Activated T-cell treated with anti-CD3 and anti-CD28 coated beads for 24 hours (primary cell): ENCODE measurements around the gene CLCN2.
"Not testable (repeated sequence)": the region's sequence is repeated elsewhere in the genome, so short reads cannot be mapped to it uniquely, and the experiment has no call there.

Source experiments
- DNase-seq: peaks from one replicate; pipeline ENCODE4 v3.0.0-alpha.2; 2020; ENCODE audit warnings: low read depth

CLCN2 gene

DNA sequence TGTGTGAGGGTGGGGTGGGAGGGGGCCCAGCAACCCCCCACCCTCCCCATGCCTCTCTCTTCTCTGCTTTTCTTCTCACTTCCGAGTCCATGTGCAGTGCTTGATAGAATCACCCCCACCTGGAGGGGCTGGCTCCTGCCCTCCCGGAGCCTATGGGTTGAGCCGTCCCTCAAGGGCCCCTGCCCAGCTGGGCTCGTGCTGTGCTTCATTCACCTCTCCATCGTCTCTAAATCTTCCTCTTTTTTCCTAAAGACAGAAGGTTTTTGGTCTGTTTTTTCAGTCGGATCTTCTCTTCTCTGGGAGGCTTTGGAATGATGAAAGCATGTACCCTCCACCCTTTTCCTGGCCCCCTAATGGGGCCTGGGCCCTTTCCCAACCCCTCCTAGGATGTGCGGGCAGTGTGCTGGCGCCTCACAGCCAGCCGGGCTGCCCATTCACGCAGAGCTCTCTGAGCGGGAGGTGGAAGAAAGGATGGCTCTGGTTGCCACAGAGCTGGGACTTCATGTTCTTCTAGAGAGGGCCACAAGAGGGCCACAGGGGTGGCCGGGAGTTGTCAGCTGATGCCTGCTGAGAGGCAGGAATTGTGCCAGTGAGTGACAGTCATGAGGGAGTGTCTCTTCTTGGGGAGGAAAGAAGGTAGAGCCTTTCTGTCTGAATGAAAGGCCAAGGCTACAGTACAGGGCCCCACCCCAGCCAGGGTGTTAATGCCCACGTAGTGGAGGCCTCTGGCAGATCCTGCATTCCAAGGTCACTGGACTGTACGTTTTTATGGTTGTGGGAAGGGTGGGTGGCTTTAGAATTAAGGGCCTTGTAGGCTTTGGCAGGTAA, 15.9 kb downstream of the CLCN2 start:
- DNase-seq, result no peak

DNA sequence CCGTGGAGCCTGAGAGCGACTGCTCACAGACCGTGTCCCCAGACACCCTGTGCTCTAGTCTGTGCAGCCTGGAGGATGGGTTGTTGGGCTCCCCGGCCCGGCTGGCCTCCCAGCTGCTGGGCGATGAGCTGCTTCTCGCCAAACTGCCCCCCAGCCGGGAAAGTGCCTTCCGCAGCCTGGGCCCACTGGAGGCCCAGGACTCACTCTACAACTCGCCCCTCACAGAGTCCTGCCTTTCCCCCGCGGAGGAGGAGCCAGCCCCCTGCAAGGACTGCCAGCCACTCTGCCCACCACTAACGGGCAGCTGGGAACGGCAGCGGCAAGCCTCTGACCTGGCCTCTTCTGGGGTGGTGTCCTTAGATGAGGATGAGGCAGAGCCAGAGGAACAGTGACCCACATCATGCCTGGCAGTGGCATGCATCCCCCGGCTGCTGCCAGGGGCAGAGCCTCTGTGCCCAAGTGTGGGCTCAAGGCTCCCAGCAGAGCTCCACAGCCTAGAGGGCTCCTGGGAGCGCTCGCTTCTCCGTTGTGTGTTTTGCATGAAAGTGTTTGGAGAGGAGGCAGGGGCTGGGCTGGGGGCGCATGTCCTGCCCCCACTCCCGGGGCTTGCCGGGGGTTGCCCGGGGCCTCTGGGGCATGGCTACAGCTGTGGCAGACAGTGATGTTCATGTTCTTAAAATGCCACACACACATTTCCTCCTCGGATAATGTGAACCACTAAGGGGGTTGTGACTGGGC, 16.7 kb downstream of the CLCN2 start:
- no peak for DNase-seq

DNA sequence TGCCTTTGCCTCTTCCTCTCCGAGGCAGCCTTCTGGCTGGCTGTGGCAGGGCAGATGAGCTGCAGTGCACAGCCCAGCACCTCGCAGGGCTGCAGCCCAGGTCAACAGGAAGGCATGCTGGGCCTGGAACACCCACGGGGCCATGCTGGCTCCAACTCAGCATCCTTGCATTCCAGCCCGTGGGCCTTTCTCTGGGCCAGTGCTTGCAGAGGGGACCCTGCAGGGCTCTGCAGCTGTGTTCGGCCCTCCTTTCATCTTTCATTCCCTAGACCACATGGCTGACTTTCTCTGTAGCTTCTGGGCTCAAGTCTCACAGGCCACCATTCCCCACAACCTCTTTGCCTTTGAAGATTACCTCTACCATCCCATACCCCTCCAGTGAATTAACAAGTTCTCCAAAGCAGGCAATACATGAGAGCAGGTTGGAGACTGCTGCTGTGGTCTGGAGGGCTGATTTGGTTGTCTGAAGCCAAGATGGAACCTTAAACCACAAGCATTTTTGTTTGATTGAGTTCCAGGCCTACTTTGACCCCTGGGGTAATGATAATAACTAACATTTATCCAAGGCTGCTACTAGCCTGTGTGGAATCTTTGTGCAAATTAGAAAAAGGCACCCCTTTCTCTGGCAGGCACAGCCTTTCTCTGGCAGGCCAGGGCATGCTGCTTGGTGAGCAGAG, 18.1 kb downstream of the CLCN2 start:
- DNase-seq, result no peak

DNA sequence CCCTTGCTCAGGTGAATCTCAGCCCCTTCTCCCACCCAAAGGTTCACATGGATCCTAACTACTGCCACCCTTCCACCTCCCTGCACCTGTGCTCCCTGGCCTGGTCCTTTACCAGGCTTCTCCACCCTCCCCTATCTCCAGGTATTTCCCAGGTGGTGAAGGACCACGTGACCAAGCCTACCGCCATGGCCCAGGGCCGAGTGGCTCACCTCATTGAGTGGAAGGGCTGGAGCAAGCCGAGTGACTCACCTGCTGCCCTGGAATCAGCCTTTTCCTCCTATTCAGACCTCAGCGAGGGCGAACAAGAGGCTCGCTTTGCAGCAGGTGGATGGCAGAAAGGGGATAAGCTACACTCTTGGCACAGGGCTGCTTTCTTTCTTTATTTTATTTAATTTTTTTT, 19.5 kb downstream of the CLCN2 start:
- no peak for DNase-seq

DNA sequence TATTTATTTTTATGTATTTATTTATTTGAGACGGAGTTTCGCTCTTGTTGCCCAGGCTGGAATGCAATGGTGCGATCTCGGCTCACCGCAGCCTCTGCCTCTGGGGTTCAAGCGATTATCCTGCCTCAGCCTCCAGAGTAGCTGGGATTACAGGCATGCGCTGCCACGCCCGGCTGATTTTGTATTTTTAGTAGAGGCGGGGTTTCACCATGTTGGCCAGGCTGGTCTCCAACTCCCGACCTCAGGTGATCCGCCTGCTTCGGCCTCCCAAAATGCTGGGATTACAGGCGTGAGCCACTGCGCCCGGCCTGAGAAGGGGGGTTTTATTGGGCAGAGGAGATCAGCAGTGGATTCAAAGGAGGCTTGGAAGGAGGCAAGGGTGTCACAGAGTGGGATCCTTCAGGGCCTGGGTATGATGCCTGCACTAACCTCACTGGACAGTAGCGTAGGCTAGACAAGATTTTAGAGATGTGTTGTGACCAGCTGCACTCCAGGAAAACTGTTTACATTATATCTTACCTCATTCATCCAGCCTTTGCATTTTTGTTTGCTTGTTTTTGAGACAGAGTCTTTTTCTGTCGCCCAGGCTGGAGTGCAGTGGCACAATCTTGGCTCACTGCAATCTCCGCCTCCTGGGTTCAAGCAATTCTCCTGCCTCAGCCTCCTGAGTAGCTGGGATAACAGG, 21.8 kb downstream of the CLCN2 start:
- DNase-seq, result not testable (repeated sequence)

DNA sequence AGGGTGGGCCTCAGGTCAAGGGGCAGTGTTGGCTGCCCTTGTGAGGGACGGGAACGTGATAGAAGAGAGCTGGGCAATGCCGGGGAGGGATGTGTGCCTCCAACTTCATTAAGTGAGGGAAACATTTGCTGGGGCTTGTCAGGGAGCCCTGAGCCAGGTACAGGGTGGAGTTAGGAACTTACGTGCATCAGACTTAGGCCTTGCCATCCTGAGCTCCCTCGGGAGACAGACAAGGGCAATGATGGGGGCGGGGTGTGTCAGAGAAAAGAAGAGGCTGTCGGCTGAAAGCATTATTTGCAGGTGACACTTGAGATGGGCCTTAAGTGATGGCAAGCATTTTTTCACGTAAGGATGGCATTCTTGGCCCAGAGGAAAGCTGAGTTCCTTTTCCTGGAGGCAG, 22.4 kb downstream of the CLCN2 start:
- no peak for DNase-seq

DNA sequence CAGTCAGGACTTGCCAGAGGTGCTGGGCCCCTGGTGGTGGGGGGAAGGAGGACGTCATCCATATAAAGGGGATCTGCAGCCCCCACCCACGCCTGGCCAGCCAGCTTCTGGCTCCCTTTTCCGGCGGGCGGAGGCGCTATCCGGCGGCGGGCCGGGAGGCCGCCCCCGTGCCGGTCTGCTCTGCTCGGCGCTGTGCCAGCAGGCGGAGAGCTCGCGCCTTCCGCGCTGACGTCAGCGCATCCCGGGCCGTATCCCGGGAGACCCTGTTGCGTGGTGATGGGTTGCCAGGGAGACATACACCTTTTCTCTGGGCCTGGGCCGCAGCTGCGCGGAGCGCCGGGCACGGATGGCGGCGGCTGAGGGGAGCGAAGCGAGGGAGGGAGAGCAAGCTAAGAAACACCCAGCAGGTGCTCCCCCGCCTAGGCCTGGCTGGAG, 22.9 kb downstream of the CLCN2 start:
- no peak for DNase-seq

DNA sequence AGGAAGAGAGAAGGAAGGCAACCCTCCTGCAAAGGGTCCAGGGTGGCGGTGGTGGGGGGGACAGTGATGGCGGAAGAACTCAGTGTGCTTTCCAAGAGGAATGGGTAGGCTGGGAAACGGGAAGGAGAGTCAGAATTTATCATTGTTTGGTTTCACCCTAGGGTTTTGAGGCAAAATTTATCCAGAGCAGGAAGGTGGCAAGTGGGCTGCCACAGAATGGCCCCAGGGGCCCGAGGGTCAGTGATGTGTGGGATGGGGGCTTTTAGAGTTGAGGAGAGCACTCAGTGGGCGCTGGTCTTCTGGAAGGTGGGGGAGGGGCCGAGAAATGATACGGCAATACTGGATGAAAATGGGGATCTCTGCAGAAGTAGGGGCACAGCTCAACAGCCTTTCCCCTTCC, 23.4 kb downstream of the CLCN2 start:
- DNase-seq, result no peak

DNA sequence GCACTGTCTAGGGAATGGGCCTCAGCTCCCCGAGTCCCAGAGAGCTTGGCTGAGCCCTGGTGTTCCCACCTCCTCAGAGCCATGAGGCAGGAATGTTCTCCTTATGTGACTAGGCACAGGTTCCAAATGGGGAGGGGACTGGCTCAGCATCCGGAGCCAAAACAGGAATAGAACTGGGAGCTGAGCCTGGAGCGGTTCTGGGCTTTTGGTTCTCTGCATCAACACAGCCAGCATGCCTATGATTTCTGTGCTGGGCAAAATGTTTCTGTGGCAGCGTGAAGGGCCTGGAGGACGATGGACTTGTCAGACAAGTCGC, 24.0 kb downstream of the CLCN2 start, which contains the start of gene FAM131A:
FAM131A (plus strand) TSS at position 202 of the 316 bp plus-strand sequence; CDS start at position 233, 31 bp downstream.
- no peak for DNase-seq

DNA sequence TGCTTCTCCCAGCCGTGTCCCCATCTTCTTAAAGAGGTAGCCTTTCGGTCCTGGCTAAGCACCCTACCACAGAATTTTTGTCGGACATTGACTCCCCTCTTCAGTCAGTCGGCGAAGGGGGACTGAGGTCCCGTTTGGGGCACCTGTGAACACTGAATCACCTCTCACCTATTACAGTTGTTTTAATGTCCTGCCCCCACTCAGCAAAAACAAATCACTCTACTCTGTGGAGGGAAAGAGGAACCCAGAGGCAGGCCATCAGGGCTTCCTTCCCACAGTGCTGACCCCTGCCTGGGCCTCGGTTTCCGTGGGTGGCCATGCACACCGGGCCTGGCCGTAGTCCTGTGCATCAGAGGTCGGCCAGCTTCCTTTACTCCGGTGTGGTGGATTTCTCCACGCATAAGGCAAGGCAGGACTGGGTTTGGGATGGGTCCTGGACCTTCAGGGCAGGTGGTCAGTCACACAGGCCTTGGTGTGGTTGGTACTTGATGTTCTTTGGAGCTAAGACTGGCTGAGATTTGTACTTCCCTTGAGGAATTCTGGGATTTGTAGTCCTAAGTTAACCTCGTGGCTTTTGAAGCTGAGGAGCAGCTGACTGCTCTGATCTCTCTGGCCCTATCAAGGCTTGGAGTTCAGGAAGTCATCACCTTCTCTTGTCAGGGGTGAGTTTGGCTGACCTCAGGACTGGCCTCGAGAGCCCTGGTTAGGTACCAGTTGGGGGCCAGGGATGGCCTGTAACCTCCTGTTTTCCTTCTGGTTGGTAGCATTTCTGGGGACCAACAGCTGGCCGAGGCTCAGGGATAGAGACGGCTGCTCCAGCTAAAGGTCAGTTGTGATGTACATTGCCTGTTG, 24.6 kb downstream of the CLCN2 start:
- DNase-seq, result no peak

DNA sequence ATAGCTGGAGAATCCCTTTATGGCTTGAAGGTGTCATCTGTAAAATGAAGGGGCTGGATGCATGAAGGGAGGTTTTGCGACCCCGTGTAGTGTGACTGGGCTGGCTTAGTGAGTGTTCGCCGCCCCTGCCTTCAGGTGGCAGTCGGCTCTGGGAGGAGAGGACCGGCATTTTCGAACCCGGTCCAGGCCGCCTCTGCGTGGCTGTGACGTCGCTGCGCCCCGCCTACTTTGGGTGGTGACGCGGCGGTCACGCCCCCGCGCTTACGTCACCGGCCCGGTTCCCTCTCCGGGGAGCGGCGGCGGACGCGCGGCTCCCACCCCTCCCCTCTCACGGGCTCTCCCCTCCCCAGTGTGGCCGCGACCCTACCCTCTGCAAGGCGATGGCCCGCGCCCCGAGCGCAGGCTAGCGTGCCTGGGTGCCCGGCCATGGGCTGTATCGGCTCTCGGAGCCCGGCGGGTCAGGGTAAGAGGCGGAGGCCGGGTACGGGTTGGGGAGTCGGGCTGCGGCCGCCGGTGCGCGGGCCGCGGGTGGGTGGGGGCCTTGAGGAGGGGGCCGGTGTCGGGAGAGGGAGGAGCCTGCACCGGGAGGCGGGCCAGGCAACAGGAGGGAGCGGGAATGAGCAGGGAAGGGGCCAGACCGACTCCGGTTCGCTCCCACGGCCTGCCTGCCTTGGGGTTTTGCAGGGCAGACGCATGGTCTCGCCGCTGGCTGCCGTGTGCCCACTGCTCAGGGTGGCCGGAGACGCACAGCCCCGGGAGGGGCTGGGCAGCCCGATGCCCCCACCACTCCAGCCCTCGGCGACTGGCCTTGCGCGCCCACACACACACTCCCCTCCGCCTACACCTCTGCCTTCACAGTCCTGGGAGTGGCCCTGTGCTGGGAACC, 25.5 kb downstream of the CLCN2 start:
- DNase-seq, result peak; percentile 82

DNA sequence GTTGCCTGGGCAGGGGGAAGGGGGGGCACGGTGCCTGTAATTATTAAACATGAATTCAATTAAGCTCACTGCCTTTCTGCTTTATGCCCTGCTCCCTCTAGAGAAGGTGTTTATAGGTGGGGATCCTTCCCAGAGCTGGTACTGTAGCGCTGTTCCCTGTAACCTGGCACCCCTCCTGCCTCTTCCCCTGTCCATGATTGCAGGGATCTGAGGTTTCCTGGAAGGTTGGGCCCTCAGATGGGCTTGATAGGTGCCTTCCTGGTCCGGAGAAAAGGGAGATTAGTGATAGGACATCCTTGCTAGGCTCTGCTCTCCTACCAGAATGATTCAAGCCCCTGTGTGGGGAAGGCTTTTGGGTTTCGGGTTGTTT, 26.1 kb downstream of the CLCN2 start:
- DNase-seq, result no peak

DNA sequence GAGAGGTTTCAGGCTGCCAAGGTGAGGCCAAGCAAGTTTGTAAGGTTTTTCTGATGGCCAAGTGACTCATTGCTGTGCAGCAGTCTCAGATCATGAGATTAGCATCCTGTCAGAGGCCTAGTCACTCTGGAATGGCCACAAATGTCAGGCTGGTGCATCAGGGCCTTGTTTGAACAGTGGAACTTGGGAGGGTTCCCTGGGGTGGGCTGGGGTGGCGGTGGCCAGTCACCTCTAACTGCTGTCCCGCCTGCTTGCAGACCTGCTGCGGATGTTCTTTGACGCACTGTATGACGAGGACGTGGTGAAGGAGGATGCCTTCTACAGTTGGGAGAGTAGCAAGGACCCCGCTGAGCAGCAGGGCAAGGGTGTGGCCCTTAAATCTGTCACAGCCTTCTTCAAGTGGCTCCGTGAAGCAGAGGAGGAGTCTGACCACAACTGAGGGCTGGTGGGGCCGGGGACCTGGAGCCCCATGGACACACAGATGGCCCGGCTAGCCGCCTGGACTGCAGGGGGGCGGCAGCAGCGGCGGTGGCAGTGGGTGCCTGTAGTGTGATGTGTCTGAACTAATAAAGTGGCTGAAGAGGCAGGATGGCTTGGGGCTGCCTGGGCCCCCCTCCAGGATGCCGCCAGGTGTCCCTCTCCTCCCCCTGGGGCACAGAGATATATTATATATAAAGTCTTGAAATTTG, 26.8 kb downstream of the CLCN2 start:
- no peak for DNase-seq

DNA sequence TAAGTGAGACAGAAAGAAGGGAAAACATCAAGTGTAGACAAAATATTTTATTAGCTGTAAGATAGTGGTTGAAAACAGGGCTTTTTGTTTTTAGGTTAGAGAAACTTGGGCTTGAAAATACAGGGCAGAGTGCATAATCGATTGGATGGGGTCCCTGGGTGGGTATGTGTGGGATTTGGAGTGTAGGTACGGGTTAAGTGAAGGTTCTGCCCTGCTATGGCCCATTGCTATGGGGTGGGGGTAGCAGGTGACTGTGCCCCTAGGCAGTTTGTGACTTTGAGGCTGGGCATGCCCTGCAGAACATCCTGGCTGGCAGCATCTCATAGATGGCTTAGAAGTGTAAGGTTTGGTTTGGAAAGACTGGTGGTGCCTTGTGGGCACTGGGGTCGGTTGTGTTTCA, 27.7 kb downstream of the CLCN2 start:
- DNase-seq, result no peak

DNA sequence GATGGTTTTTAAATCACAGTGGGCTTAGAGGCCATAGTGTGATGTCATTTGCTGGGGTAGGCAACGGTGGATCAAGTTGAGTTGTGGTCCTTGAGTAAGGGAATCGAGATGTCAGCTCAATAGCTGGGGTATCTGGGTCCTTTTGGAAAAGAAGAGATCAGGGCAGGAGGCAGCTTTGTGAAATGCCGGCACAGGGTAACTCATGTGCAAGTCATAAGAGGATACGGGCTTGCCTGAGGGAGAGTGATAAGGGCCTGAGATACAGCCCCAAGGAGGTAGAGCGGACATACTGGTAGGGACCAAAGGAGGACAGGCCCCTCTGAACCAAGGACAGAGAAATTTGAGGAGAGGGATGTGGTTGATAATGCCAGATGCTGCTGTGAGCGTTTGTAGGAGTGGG, 28.2 kb downstream of the CLCN2 start:
- no peak for DNase-seq

DNA sequence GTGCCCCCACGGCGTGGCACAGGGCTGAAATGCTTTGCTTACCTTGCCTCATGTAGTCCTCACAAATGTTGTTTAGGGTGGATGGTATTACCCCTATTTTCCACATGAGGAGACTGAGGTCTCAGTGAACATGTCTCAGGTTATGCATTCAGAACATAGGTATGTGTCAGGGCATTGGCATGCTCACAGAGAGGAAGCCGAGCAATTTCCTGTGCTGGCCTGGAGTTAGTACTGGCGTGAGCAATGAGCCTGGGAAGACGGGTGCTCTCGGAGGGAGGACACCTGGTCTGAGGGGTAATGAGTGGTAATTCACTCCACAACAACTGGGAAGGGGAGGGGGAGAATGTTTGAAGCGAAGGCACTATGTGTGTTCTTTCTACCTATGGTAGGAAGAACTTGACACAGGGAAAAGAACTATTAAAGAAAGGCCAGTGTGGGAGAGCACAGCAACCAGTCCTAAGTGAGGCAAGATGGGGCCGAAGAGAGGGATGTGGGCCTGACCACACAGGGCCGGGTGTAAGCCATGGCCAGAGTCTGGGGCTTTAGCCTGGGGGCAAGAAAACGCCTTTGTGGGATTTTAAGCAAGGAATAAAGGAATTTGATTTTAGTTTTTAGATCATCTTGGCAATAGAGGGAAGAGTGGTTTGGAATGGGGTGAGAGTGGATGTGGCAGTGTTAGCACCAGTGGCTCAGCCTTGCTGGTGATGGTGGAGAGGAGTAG, 28.9 kb downstream of the CLCN2 start:
- no peak for DNase-seq

DNA sequence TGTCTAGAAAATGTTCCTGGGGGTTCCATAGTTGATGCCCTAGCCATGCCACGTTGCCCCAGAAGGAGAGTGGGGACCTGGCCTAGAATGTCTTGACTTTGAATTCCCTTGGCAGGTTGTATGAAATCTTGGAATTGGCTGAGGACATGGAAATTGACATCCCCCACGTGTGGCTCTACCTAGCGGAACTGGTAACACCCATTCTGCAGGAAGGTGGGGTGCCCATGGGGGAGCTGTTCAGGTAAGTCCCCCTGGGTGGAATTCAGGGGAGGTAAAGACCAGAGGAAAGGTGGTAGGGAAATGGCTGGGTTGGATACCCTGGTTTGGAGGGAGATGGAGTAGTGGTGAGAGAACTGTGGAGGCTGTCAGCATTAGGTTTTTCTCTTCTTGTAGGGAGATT, 32.9 kb downstream of the CLCN2 start:
- DNase-seq, result no peak

DNA sequence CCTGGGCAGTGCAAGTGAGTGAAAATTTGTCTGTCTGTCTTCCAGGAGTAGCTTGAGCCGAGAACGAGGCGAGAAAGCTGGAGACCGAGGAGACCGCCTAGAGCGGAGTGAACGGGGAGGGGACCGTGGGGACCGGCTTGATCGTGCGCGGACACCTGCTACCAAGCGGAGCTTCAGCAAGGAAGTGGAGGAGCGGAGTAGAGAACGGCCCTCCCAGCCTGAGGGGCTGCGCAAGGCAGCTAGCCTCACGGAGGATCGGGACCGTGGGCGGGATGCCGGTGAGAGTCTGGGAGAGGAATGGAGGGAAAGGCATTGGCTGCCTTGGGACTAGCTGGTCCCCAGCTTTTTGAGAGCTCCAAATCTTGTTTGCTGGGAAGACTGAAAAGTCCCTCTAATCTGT, 34.2 kb downstream of the CLCN2 start:
- no peak for DNase-seq

DNA sequence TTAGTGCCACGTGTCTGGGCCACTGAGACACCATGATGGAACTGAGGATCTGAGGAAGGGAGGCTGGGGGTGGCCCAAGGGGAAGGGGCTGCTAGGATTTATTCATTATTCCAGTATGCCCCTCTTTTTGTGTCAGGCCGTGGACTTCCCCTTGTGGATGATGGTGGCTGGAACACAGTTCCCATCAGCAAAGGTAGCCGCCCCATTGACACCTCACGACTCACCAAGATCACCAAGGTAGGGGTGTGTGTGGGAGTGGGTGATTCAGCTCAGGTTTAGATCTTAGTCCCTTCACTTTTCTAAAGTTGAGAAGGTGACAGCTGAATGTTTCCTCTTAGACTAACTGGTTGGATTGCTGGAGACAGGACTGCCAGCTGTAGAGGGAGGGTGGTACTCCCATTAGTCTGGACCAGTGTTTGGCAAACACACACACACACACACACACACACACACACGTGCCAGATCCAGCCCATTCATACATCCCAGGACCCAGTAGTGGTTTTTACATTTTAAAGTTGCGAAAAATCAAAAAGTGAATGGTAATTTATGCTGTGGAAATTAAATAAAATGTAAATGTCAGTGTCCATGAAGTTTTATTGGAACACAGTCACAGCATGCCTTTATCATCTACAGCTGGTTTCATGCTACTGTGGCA, 35.6 kb downstream of the CLCN2 start:
- no peak for DNase-seq
